Measurements from ENCODE around the gene CDPF1. TPM values are rescaled to one million over a fixed set of nuclear protein-coding genes. Genes with fewer than 3 reads are reported as not detected.
A peak's percentile ranks its signal among the peaks of the same experiment; 100 is the strongest.

The CDPF1 gene
- total and polyA plus RNA-seq, 2 of the 13 experiments (the other 11 are each of a cell fraction or from before 2014, with no cell fraction given): 5.2 to 8.1 TPM

DNA sequence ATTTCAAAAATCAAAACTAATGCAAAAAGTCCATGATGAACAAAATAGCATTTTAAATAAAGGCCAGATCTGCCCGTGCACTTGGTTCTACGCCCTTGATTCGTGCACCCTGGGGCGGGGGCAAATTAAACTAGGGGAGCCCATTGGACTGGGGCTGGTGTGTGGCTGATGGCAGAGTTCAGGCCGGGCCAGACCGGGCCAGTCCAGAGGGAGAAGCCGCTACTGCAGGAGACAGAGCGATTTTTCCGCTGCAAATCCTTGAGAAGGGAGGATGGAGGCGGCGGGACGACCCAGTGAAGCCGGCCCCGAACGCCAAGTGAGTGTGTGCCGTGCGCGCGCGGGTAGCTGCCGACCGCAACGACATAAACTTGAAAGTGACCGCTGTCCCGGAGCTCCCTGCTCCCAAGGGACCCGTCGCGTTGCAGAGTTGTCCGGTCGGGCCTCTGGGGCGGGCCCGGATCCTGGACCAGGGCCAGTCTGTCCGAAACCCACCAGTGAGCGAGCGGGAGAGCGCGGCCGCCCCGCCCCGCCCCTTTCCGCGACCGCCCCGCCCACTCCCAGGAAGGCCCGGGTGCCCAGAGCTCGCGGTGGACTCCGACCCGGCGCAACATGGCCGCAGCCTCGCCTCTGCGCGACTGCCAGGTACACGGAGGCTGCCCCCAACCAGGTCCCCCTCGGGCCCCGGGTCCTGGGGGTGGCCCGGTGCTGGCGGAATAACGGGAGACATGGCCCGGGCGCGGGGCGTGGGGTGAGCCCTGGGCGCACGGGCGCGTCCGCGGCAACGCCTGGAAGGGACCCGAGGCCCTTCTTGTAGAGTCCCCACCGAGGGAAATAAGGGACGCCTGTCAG lies 17.6 kb upstream of the CDPF1 start, which contains the start of gene TTC38 (continued):
- TF ChIP-seq, protein P1, sequence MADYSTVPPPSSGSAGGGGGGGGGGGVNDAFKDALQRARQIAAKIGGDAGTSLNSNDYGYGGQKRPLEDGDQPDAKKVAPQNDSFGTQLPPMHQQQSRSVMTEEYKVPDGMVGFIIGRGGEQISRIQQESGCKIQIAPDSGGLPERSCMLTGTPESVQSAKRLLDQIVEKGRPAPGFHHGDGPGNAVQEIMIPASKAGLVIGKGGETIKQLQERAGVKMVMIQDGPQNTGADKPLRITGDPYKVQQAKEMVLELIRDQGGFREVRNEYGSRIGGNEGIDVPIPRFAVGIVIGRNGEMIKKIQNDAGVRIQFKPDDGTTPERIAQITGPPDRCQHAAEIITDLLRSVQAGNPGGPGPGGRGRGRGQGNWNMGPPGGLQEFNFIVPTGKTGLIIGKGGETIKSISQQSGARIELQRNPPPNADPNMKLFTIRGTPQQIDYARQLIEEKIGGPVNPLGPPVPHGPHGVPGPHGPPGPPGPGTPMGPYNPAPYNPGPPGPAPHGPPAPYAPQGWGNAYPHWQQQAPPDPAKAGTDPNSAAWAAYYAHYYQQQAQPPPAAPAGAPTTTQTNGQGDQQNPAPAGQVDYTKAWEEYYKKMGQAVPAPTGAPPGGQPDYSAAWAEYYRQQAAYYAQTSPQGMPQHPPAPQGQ (CRISPR knock-in tag; IDR thresholded peaks at IDR 0.05; ENCODE audit: borderline replicate concordance): no peak
- TF ChIP-seq BHLHE40 (IDR thresholded peaks at IDR 0.05; ENCODE audit: low read length) (no peak), NCOA5 (CRISPR knock-in tag; IDR thresholded peaks at IDR 0.05) (no peak), ZKSCAN8 (CRISPR knock-in tag; IDR thresholded peaks at IDR 0.05; ENCODE audit: borderline replicate concordance) (0 out of 2 replicates have a peak, but pooled peaks have one; percentile 13), NCOA2 (CRISPR knock-in tag; IDR thresholded peaks at IDR 0.05) (peak; percentile 46; the same call in 1 of the 2 replicates), ZNF329 (CRISPR knock-in tag; IDR thresholded peaks at IDR 0.05; ENCODE audit: low read depth) (no peak), NR0B2 (CRISPR knock-in tag; IDR thresholded peaks at IDR 0.05) (no peak), ZNF883 (CRISPR knock-in tag; IDR thresholded peaks at IDR 0.05; ENCODE audit: not compliant biosample characterization) (peak; percentile 91), HNRNPLL (IDR thresholded peaks at IDR 0.05; ENCODE audit: low read depth, low read length, poor library complexity, severe bottlenecking) (peak; percentile 88), FLYWCH1 (CRISPR knock-in tag; IDR thresholded peaks at IDR 0.05) (no peak), ZNF816 (CRISPR knock-in tag; IDR thresholded peaks at IDR 0.05; ENCODE audit: borderline replicate concordance) (0 out of 2 replicates have a peak, but pooled peaks have one; percentile 57), BORCS8-MEF2B (CRISPR knock-in tag; IDR thresholded peaks at IDR 0.05) (0 out of 2 replicates have a peak, but pooled peaks have one; percentile 56), GFI1 (CRISPR knock-in tag; IDR thresholded peaks at IDR 0.05; ENCODE audit: borderline replicate concordance) (peak; percentile 57; the same call in 1 of the 2 replicates), ZNF607 (CRISPR knock-in tag; IDR thresholded peaks at IDR 0.05; ENCODE audit: borderline replicate concordance) (0 out of 2 replicates have a peak, but pooled peaks have one; percentile 24), RXRB (CRISPR knock-in tag; IDR thresholded peaks at IDR 0.05; ENCODE audit: borderline replicate concordance) (peak; percentile 74; the same call in 1 of the 2 replicates), ZNF12 (CRISPR knock-in tag; IDR thresholded peaks at IDR 0.05) (0 out of 2 replicates have a peak, but pooled peaks have one; percentile 61), FOXP1 (IDR thresholded peaks at IDR 0.05) (no peak), FOXP1 (CRISPR knock-in tag; IDR thresholded peaks at IDR 0.05) (no peak), PAX8 (CRISPR knock-in tag; IDR thresholded peaks at IDR 0.05; ENCODE audit: borderline replicate concordance) (no peak), RBM39 (IDR thresholded peaks at IDR 0.05; ENCODE audit: low read depth, low read length, poor library complexity, severe bottlenecking) (peak; percentile 42)
- TF ChIP-seq, protein P2, sequence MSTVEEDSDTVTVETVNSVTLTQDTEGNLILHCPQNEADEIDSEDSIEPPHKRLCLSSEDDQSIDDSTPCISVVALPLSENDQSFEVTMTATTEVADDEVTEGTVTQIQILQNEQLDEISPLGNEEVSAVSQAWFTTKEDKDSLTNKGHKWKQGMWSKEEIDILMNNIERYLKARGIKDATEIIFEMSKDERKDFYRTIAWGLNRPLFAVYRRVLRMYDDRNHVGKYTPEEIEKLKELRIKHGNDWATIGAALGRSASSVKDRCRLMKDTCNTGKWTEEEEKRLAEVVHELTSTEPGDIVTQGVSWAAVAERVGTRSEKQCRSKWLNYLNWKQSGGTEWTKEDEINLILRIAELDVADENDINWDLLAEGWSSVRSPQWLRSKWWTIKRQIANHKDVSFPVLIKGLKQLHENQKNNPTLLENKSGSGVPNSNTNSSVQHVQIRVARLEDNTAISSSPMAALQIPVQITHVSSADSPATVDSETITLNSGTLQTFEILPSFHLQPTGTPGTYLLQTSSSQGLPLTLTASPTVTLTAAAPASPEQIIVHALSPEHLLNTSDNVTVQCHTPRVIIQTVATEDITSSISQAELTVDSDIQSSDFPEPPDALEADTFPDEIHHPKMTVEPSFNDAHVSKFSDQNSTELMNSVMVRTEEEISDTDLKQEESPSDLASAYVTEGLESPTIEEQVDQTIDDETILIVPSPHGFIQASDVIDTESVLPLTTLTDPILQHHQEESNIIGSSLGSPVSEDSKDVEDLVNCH (CRISPR knock-in tag; IDR thresholded peaks at IDR 0.05): no peak
- TF ChIP-seq, protein P3, sequence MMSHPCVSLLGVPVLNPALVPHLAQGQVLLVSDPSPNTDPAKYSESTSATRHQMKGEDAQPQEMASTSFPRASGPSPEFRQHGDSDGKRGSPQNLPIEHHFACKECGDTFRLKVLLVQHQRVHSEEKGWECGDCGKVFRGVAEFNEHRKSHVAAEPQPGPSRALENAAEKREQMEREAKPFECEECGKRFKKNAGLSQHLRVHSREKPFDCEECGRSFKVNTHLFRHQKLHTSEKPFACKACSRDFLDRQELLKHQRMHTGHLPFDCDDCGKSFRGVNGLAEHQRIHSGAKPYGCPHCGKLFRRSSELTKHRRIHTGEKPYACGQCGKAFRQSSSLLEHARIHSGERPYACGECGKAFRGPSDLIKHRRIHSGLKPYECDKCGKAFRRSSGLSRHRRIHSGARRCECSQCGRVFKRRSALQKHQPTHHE (CRISPR knock-in tag; IDR thresholded peaks at IDR 0.05; ENCODE audit: borderline replicate concordance): peak; percentile 41; the same call in 1 of the 2 replicates

Measured in HepG2 (cell line).